GM12878 (cell line): ENCODE results near the gene VSTM4. TPM values are rescaled to one million over a fixed set of nuclear protein-coding genes. Genes with fewer than 3 reads are reported as not detected.

Source experiments
- EZH2 ChIP-seq: IDR thresholded peaks from 2 replicates; pipeline ENCODE4 v1.6.1; 2012; ENCODE audit warnings: low read depth, mild to moderate bottlenecking, control low read depth, inconsistent platforms, low read length, borderline replicate concordance; ENCODE audit not compliant: control insufficient read depth
- NFIC ChIP-seq: IDR thresholded peaks from 2 replicates; pipeline ENCODE4 v1.6.1; 2012; ENCODE audit warnings: low read depth, mild to moderate bottlenecking, inconsistent platforms, low read length, moderate library complexity
- NRF1 ChIP-seq: conservative IDR thresholded peaks from 2 replicates; pipeline ENCODE4 v1.6.1; 2011; ENCODE audit warnings: mild to moderate bottlenecking, low read depth, low read length, improper control_type of control experiment
- PRDM15 ChIP-seq: fragments of 450-650 bp; formaldehyde crosslinking; IDR thresholded peaks from 2 replicates; pipeline ENCODE4 v1.4.0; 2020; ENCODE audit warnings: mild to moderate bottlenecking, moderate library complexity
- SIX5 ChIP-seq: IDR thresholded peaks from 2 replicates; pipeline ENCODE4 v1.6.1; 2011; ENCODE audit warnings: mild to moderate bottlenecking, low read depth, low read length, moderate library complexity; ENCODE audit not compliant: severe bottlenecking
- polyA plus RNA-seq, 11 experiments: library from polyadenylated mRNA; depleted of rRNA in 4 of 11; unstranded in 6 of 11; stranded (reverse) in 5 of 11; fragments of >200 nt; fragmentation: Nextera tagmentation in 4 of 11; fragmentation: Illumina TruSeq in 1 of 11; extraction: Ambion mirVana in 4 of 11; extraction: Trizol in 1 of 11; gene quantifications; 1 replicate in 1 of 11; 2 replicates in 10 of 11; pipeline versions ENCODE4 v1.2.1 to v1.2.3, GENCODE V29; 2011 to 2016; ENCODE audit warnings: inconsistent platforms in 2 of 11, missing spikeins in 2 of 11, low read depth in 1 of 11
- total RNA-seq, 4 experiments: library from RNA; depleted of rRNA in 3 of 4; stranded (reverse); fragments of >200 nt in 3 of 4; fragmentation: Illumina TruSeq in 1 of 4; extraction: Trizol in 1 of 4; gene quantifications; 2 replicates each; pipeline versions ENCODE4 v1.2.1 to v1.2.3, GENCODE V29; 2013 to 2021
- TF ChIP-seq, protein P1 (sequence below): fragments of 450-650 bp; IDR thresholded peaks from 2 replicates; pipeline ENCODE4 v1.6.1; 2014; ENCODE audit warnings: mild to moderate bottlenecking

VSTM4 gene
- total and polyA plus RNA-seq, 10 of the 15 experiments (the other 5 are each of a cell fraction or from before 2014, with no cell fraction given): 0.01 to 0.14 (median 0.02) TPM; not detected in 7

DNA sequence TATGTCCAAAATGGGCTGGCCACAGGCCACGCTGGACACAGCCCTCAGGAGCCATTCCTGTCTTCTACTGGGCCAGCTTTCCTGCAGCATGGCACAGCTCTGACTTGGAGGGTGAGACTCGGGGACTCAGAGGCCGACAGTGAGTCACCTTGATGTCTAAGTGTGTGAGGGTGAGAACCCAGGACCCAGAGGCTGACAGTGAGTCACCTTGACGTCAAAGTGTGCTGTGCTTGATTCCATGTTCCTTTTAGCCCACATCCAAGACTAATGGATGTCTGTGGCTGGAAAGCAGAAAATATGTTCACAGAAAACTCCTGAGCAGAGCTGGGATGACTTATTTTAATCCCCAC lies 24.5 kb upstream of the VSTM4 start (continued):
- TF ChIP-seq, protein P1, sequence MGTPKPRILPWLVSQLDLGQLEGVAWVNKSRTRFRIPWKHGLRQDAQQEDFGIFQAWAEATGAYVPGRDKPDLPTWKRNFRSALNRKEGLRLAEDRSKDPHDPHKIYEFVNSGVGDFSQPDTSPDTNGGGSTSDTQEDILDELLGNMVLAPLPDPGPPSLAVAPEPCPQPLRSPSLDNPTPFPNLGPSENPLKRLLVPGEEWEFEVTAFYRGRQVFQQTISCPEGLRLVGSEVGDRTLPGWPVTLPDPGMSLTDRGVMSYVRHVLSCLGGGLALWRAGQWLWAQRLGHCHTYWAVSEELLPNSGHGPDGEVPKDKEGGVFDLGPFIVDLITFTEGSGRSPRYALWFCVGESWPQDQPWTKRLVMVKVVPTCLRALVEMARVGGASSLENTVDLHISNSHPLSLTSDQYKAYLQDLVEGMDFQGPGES: no peak
- no peak for TF ChIP-seq EZH2
- TF ChIP-seq PRDM15 (CRISPR knock-in tag): no peak
- no peak for TF ChIP-seq NRF1
- no peak for TF ChIP-seq NFIC
- no peak for TF ChIP-seq SIX5
- TF ChIP-seq, all 136 proteins: peak for 0
